COLO668 (cell line): ENCODE measurements around the gene TSR2.
"Not testable (repeated sequence)": the region's sequence is repeated elsewhere in the genome, so short reads cannot be mapped to it uniquely, and the experiment has no call there.

ENCODE experiments used
- DNase-seq: peaks from one replicate; lab custom pipeline; 2025; ENCODE audit not compliant: unreplicated experiment; lab: John Stamatoyannopoulos, UW

The TSR2 gene

DNA sequence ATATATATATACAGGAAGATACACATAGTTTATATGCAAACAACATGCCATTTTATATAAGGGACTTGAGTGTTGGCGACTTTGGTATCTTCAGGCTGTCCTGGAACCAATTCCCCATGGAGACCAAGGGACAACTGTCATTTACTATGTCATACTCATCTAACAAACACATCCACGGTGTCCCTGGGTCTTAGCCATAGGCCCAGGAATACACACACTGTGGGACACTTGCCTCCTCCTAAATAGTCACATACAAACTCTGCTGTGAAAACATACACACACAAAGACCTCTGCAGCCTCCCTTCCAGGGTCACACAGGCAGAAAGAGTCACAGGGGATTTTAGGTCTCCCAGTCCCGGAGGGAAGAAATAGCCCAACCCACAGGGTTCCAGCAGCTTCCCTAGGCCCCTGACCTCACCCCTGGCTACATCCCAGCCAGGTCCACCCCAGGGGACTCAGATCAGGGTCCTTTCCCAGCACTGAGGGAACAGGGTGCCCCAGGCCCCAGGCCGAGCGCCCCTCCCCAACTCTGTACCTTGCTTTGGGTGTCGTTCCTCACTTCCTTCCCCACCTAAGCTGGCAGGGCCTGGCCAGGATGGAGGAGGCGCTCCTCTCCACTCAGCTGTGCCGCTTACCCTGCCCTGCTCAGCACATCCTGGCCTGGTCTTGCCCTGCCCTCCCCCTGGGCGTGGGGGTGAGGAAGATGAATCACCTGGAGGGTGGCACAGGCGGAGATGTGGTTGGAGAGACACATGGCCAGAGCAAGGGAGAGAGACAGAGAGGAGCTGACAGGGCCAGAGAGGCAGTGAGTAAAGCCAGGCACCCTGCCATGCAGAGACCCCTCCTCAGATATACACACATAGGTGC is 34.0 kb downstream of the TSR2 start:
- DNase-seq: no peak

DNA sequence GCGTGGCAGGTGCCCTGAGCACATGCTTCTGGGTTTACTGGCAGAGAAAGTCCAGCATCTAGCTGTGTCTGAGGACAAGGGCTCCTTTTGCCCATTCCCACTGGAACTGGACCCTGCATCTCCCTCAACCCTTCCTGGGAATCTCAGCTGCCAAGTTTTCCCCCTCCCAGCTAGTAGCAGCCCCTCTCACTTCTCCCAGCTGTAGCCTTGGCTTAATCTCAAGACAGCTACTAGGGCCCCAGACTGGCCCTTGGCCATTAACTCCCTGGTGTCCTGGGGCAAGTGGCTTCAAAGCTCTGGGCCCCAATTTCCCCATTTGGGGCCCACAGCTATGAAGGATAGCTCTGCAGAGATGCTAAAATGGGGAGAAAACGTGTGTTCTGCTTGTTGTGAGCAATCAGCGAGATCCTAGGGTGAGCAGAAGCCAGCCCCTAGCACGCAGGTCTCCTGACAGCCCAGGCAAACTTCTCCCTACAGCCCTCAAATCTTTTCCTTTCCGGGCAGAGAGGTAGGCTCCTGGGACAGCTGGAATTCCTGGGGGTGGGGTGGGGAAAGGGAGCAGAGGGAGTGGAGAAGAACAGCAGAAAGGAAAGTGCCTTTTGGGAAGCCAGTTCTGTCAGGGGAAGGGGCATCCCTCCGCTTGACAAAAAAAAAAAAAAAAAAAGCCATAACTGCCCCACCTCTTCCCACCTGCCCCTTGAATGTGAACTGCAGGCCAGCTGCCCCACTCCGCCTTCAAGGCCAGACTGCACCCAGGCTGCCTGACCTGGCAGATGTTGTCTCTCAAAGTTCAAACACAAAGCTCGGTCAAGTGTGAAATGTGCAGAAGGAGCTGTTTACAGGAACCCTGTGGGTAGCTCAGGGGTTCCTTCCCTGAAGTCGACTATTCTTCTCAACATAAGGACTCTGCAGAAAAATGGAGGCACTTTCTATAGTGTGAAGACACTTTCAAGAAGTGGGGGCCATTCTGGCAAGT is 39.2 kb downstream of the TSR2 start:
- peak; percentile 37 for DNase-seq

DNA sequence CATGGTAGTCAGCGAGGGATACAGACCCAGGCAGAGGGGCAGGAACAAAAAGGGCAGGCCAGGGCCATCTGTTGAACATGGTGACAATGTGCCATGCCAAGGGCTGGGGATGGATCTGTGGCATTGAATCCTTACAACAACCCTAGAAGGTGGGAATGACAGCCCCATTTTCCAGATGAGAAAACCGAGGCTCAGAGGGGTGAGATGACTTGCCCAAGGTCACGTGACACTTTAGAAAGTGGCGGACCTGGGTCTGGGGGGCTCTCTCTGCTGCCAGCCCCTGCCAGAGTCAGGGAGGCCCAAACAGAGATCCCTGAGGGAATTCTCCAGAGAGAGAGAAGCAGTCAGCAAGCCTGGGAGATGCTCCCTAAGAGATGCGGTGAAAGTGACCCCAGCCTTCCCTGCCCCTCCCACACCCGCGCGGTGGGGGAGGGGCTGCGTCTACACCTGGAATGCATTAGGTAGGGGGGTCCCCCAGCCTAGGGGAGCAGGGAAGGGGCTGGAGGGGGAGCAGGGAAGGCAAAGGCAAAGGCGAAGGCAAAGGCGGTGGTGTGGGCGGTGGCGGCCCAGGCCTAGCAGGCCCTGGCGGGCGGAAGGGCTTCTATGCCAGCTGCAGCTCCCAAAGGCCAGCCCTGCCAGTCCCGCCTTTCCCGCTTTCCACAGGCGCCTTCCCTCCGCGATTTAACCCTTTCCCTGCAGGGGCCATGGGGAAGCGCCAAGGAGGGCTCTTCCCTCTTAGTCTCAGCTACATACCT is 42.8 kb downstream of the TSR2 start:
- DNase-seq: no peak

DNA sequence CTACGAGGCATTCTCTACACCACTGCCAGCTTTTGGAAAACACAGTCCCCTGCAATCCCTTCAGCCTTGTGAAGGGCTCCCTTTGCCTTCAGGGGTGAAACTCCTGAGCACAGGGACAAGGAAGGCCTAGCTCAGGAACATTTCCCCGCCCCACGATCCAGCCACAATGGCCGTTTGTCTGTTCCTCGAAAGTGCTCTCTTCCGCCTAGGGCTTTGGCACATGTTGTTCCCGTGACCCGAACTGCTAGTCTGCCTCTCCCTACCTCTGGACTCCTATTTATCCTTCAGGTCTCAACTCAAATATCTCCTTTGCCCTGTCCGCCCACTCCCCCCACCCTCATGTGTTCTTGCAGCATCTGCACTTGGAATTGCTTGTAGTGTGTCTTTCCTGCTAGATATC is 43.7 kb downstream of the TSR2 start:
- no peak for DNase-seq

DNA sequence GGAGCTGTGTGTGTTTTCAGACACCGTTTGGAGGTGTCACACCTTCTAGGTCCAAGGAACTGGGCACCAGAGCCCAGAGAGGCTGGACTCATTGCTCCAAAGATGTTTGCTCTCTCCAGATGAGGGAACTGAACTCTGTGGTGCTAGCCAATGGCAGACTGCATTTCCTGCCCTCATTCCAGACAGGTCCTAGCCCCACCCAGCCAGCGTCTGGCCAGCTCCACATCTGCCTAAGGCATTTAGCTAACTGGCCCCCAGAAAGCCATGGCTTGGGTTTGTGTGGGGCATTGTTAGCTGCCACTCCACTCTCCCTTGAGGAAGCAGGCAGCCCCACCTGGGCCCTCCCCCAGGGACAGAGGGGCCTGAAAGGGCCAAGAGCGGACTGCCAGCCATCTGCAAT is 44.5 kb downstream of the TSR2 start:
- DNase-seq: no peak

DNA sequence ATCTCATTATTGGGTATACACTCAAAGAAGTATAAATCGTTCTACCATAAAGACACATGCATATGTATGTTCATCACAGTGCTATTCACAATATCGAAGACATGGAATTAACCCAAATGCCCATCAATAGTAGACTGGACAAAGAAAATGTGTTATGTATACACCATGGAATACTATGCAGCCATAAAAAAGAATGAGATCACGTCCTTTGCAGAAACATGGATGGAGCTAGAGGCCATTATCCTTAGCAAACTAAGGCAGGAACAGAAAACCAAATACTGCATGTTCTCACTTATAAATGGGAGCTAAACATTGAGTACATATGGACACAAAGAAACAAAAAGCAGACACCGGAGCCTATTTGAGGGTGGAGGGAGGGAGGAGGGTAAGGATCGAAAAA is 49.6 kb downstream of the TSR2 start:
- not testable (repeated sequence) for DNase-seq

DNA sequence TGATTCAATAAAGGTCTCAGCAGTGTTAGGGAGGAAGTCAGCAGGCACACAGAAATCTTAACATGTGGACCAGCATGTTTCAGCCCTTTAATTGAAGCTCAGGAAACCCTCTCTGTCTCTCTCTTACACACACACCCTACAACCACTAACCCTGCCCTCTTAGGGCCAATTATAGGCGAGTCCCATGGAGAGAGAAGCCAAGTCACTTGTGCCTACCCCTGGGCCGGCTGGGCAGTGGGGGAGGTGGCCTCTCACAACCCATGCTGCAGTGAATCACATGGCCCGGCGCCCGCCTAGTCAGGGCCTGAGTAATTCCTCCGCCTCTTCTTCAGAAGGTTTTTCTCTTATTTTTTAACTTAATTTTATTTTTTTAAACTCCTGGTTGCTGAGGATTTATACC is 52.1 kb downstream of the TSR2 start:
- no peak for DNase-seq

DNA sequence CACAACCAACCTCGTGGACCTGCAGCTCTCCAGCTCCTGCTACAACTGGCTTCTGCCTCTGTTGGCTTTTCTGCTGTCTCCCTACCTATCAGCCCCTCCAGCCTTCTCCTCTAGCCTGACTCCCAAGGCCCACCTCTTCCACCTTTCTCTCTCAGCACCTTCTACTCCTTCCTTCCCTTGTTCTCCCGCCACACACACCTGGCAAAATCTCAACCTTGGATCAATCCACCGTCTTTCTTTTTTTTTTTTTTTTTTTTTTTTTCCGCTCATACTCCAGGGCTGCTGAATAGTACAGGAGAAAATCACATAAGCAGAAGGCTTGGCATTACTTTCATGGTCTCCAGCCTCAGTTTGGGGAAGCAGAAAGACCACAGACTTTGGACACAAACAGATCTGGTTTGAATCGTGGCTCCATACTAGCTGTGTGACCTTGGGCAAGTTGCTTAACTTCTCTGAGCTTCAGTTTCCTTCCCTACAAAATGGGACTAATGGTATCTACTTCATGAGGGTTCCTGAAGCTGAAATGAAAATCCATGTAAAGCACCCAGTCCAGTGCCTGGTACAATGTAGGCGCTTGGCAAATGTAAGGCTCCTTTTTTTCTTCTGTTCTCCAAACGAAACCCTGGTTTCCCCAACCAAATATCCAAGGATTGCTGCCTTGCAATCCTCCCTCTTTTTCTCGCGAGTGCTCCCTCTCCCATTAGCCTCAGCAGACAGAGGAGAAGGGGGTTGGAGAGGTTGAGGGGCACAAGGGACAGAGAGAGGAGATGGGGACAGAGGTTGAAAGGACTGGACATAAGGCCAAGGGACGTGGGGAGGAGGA is 54.2 kb downstream of the TSR2 start:
- DNase-seq: no peak
